Esophagus muscularis mucosa (tissue), 4 donors: ENCODE results near the gene NUP210L.

Experiments used
- CTCF ChIP-seq, 3 experiments: fragments of 200-600 bp in 2 of 3; fragments of 450-650 bp in 1 of 3; sonication (generic) in 2 of 3; IDR thresholded peaks; one replicate each; pipeline ENCODE4 v1.5.1; 2017 to 2019; ENCODE audit warnings: antibody characterized with exemption in 3 of 3, mild to moderate bottlenecking in 2 of 3, moderate library complexity in 1 of 3
- EP300 ChIP-seq: sonication (generic); formaldehyde crosslinking; IDR thresholded peaks from one replicate; pipeline ENCODE4 v1.6.1; 2017; ENCODE audit warnings: antibody characterized with exemption
- POLR2A ChIP-seq: fragments of 450-650 bp; IDR thresholded peaks from one replicate; pipeline ENCODE4 v1.6.1; 2017; ENCODE audit warnings: antibody characterized with exemption, moderate library complexity, mild to moderate bottlenecking, low read depth
- POLR2AphosphoS5 ChIP-seq, 2 donors: sonication (generic); formaldehyde crosslinking; IDR thresholded peaks; one replicate each; pipeline ENCODE4 v1.6.1; 2017; ENCODE audit warnings: antibody characterized with exemption in 2 of 2

- TF ChIP-seq POLR2AphosphoS5 (IDR thresholded peaks at IDR 0.05), result no peak
- no peak for TF ChIP-seq CTCF (IDR thresholded peaks at IDR 0.05)
- no peak for TF ChIP-seq POLR2A
- no peak for TF ChIP-seq EP300
These were observed 78.5 kb downstream of the NUP210L start for GRCh38 chr1:154076413-154076812.
